Measurements from ENCODE around the gene NCOA7. TPM values are rescaled to one million over a fixed set of nuclear protein-coding genes. Genes with fewer than 3 reads are reported as not detected.

Gene NCOA7
- total and polyA plus RNA-seq, 2 of the 8 experiments (the other 6 are each of a cell fraction or from before 2014, with no cell fraction given) = 2.6 to 10.7 TPM

DNA sequence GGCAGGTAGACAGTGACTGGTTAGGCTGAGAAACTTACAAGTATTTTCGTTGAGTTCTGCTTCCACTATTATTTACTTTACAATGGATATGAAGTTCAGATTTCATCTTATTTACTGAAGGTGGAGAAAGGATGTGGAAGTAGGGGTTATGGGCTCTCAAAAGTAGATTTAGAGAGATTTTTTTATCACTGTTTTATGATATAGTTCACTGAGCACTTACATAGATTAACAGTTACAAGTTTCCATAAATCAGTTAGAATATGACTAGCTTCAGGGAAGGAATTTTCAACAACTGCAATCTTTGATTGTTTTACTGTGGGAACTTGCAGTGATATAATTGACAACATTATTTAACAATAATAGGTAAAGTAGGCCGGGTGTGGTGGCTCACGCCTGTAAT lies 188.3 kb downstream of the NCOA7 start:
- H4K91ac ChIP-seq (replicated peaks; ENCODE audit: insufficient read length, low read length) = no peak overlapping the region
- no peak overlapping the region for H2BK5ac ChIP-seq (ENCODE audit: low read depth, low read length)
- H3K27me3 ChIP-seq (replicated peaks in 1 of 4; ENCODE audit: control insufficient read depth in 3 of 4, extremely low read depth in 1 of 4, insufficient read depth in 3 of 4, low read length in 3 of 4) = no peaks in the 10 kb centered on the region
- no peaks in the 10 kb centered on the region for H3K4me1 ChIP-seq (replicated peaks in 1 of 4; ENCODE audit: control insufficient read depth in 3 of 4, insufficient read depth in 4 of 4, low read length in 3 of 4)
- H3K9me3 ChIP-seq (ENCODE audit: insufficient read depth in 2 of 2, low read depth in 1 of 2, low read length in 1 of 2) = no peaks in the 10 kb centered on the region
- H3K9ac ChIP-seq (replicated peaks in 1 of 4; ENCODE audit: extremely low read depth in 1 of 4, low read depth in 3 of 4, low read length in 3 of 4) = no peak overlapping the region
- H4K8ac ChIP-seq (ENCODE audit: extremely low read depth, insufficient read depth, low read length) = no peak overlapping the region
- WGBS, 2 experiments (ENCODE audit: extremely low coverage in 1 of 2, insufficient coverage in 1 of 2, insufficient read length in 1 of 2, insufficient replicate concordance in 2 of 2, low coverage in 1 of 2, low lambda C conversion rate in 2 of 2, missing lambda C conversion rate in 1 of 2) = 83% methylated on average over 3 of the region's 3 CpGs; no CpG with 5 or more reads in 1 of the 2 experiments
- FAIRE-seq = no peak
- H3K4ac ChIP-seq (replicated peaks; ENCODE audit: insufficient read length, low read depth, low read length) = no peak overlapping the region
- TF ChIP-seq BCL11A (IDR thresholded peaks at IDR 0.05; ENCODE audit: low read depth in 2 of 2, low read length in 2 of 2) (no peak), KDM5A (IDR thresholded peaks at IDR 0.05; ENCODE audit: low read length) (no peak)
- H3K79me2 ChIP-seq (ENCODE audit: control insufficient read depth in 1 of 2, insufficient read depth in 2 of 2, low read length in 2 of 2) = no peaks in the 10 kb centered on the region
- H4K20me1 ChIP-seq (replicated peaks in 1 of 2; ENCODE audit: control insufficient read depth in 1 of 2, insufficient read depth in 2 of 2, low read length in 2 of 2) = no peaks in the 10 kb centered on the region
- no peak overlapping the region for H4K5ac ChIP-seq (ENCODE audit: insufficient read length, low read depth, low read length)
- no peak overlapping the region for H3K27ac ChIP-seq (ENCODE audit: low read depth, low read length)
- H3K18ac ChIP-seq (ENCODE audit: extremely low read depth, low read length) = no peak overlapping the region
- H2AFZ ChIP-seq (ENCODE audit: low read length) = no peak overlapping the region
- H3K4me3 ChIP-seq (ENCODE audit: extremely low read depth in 1 of 4, insufficient read depth in 2 of 4, low read depth in 3 of 4, low read length in 4 of 4) = no peak overlapping the region
- H2BK120ac ChIP-seq (replicated peaks; ENCODE audit: low read depth, low read length) = no peak overlapping the region
- ChIA-PET POLR2A (ENCODE audit: partially characterized antibody) (no interaction called here), CTCF (ENCODE audit: partially characterized antibody) (no interaction called here)
- no peak overlapping the region for H3K14ac ChIP-seq (ENCODE audit: insufficient read length)
- no peak for DNase-seq (ENCODE audit: low read depth in 1 of 2, low spot score in 2 of 2)
- H2BK20ac ChIP-seq (ENCODE audit: low read length) = no peak overlapping the region
- H3K23me2 ChIP-seq (ENCODE audit: low read depth, low read length) = no peaks in the 10 kb centered on the region
- H3K79me1 ChIP-seq (ENCODE audit: low read depth, low read length) = no peaks in the 10 kb centered on the region
- H2BK12ac ChIP-seq (ENCODE audit: low read depth, low read length) = no peak overlapping the region
- no peak overlapping the region for H3K23ac ChIP-seq (ENCODE audit: insufficient read length)
- no peaks in the 10 kb centered on the region; a peak in 1 of 8 replicates for H3K36me3 ChIP-seq (ENCODE audit: control insufficient read depth in 2 of 4, insufficient read depth in 4 of 4, low read length in 3 of 4)
- no peak overlapping the region for H2BK15ac ChIP-seq (ENCODE audit: low read length)
- H2AK5ac ChIP-seq (ENCODE audit: low read depth, low read length) = no peak overlapping the region
- H3K56ac ChIP-seq (replicated peaks; ENCODE audit: insufficient read length, low read depth, low read length) = no peak overlapping the region
- H3K4me2 ChIP-seq (ENCODE audit: insufficient read depth in 1 of 2, low read depth in 2 of 2, low read length in 2 of 2) = no peak overlapping the region

Small RNA genes within 50 kb of the gene (small RNA-seq; reads per million reads assigned to genes)
- gene RNA5SP216 (ENCODE audit: insufficient read depth) = not detected

Other genes starting within 250 kb of the NCOA7 start
- gene HEY2, start 41.3 kb upstream of the NCOA7 start, total RNA-seq (2021; fragmentation: NEBNext Ultra II Directional; extraction: Animal tissue kit (Norgen Biotek cat#: 25700)) = 16.2 and 17.7 TPM in 2 replicates
- 9.1 and 12.6 TPM in 2 replicates for gene HEY2, start 41.3 kb upstream of the NCOA7 start, polyA plus RNA-seq (2011; rRNA removed)
- gene HINT3, start 165.8 kb downstream of the NCOA7 start, total RNA-seq (2021; fragmentation: NEBNext Ultra II Directional; extraction: Animal tissue kit (Norgen Biotek cat#: 25700)) = 7.7 and 7.8 TPM in 2 replicates
- 1.2 and 1.5 TPM in 2 replicates for gene HINT3, start 165.8 kb downstream of the NCOA7 start, polyA plus RNA-seq (2011; rRNA removed)
- gene TRMT11, start 195.6 kb downstream of the NCOA7 start, total RNA-seq (2021; fragmentation: NEBNext Ultra II Directional; extraction: Animal tissue kit (Norgen Biotek cat#: 25700)) = 23.3 and 32.4 TPM in 2 replicates
- gene TRMT11, start 195.6 kb downstream of the NCOA7 start, polyA plus RNA-seq (2011; rRNA removed) = 11.8 and 19.7 TPM in 2 replicates